SH-SY5Y (cell line): Measurements from ENCODE around the gene SCAPER.

Experiments
- GATA2 ChIP-seq: IDR thresholded peaks from 2 replicates; pipeline ENCODE4 v1.6.1; 2011; ENCODE audit warnings: mild to moderate bottlenecking, low read depth, low read length
- GATA3 ChIP-seq: IDR thresholded peaks from 2 replicates; pipeline ENCODE4 v1.6.1; 2011; ENCODE audit warnings: low read depth, mild to moderate bottlenecking, low read length, moderate library complexity

Gene SCAPER

DNA sequence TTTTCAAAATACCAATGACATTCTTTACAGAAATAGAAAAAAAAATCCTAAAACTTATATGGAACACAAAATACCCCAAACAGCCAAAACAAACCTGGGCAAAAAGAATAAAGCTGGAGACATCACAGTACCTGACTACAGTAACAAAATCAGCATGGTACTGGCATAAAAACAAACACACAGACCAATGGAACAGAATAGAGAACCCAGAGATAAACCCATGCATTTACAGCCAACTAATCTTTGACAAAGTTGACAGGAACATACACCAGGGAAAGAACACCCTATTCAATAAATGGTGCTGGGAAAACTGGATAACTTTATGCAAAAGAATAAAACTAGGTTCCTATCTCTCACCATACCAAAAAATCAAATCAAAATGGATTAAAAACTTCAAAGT, 36.4 kb downstream of the SCAPER start:
- no peak for TF ChIP-seq GATA2
- no peak for TF ChIP-seq GATA3

- no peak for TF ChIP-seq GATA2
- no peak for TF ChIP-seq GATA3
These were observed 38.3 kb downstream of the SCAPER start for GRCh38 chr15:76866716-76867321.

- TF ChIP-seq GATA3 (no peak), GATA2 (no peak)
These were observed 39.1 kb downstream of the SCAPER start for GRCh38 chr15:76866008-76866407.

- no peak for TF ChIP-seq GATA3
These were observed 39.6 kb downstream of the SCAPER start for GRCh38 chr15:76865548-76865991.

- no peak for TF ChIP-seq GATA3
- no peak for TF ChIP-seq GATA2
These were observed 40.6 kb downstream of the SCAPER start for GRCh38 chr15:76864586-76864985.

- TF ChIP-seq GATA3 (no peak), GATA2 (no peak)
These were observed 41.4 kb downstream of the SCAPER start for GRCh38 chr15:76863693-76864092.

- TF ChIP-seq GATA3, result no peak
- peak; percentile 38; the same call in 1 of the 2 replicates for TF ChIP-seq GATA2
These were observed 42.0 kb downstream of the SCAPER start for GRCh38 chr15:76863123-76863522.

GRCh38 chr15:76861815-76862397, 43.2 kb downstream of the SCAPER start:
- TF ChIP-seq GATA2, result no peak
- TF ChIP-seq GATA3, result no peak

DNA sequence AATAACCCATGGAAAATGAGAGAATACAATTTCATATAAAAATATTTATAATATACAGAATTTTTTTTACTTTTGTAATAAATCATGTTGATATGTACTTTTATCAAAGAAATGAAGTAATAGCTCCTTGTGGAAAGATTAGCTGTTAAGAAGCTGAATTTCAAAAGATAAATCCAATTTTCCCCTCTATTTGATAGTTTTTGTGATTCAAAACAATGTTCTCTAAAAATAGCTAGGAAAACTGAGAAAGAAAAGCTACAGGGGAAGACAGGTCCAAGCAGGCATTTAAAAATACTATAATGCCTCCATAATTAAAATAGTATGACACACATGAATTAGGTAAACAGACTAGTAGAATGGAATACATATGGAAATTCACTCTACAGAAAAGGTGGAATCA, 44.9 kb downstream of the SCAPER start:
- no peak for TF ChIP-seq GATA3

DNA sequence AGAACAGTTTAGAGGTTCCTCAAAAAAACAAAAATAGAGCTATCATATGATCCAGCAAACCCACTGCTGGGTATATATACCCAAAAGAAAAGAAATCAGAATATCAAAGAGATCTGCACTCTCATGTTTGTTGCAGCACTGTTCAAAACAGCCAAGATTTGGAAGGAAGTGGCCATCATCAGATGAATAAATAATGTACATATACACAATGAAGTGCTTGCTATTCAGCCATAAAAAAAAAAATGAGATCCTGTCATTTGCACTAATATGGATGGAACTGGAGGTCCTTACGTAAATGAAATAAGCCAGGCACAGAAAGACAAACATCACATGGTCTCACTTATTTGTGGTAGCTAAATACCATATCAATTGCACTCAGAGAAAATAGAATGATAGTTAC, 58.4 kb downstream of the SCAPER start:
- TF ChIP-seq GATA3, result no peak
- no peak for TF ChIP-seq GATA2

- TF ChIP-seq GATA2 (no peak), GATA3 (no peak)
These were observed 61.0 kb downstream of the SCAPER start for GRCh38 chr15:76844096-76844495.

GRCh38 chr15:76843269-76843668, 61.9 kb downstream of the SCAPER start:
- TF ChIP-seq GATA3, result no peak
- no peak for TF ChIP-seq GATA2

GRCh38 chr15:76840830-76841460, 64.2 kb downstream of the SCAPER start:
- TF ChIP-seq GATA3, result peak; percentile 92
- peak; percentile 71 for TF ChIP-seq GATA2

GRCh38 chr15:76839173-76839572, 66.0 kb downstream of the SCAPER start:
- no peak for TF ChIP-seq GATA3

DNA sequence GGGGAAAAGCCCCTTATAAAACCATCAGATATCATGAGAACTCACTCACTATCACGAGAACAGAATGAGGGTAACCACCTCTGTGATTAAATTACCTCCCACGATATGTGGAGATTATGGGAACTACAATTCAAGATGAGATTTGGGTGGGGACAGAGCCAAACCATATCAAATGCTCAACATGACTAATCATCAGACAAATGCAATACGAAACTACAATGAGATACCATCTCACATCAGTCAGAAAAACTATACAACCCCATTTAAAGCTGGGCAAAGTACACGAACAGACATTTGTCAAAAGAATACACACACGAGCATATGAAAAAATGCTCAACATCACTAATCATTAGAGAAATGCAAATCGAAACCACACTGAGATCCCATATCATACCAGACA, 67.7 kb downstream of the SCAPER start:
- no peak for TF ChIP-seq GATA3
- no peak for TF ChIP-seq GATA2
